Right lung (tissue), 5 donors: Measurements from ENCODE around the gene ITPK1. TPM values are rescaled to one million over a fixed set of nuclear protein-coding genes. Genes with fewer than 3 reads are reported as not detected.
"Not testable (repeated sequence)": the region's sequence is repeated elsewhere in the genome, so short reads cannot be mapped to it uniquely, and the experiment has no call there.

ENCODE experiments used
- DNase-seq, 2 donors: peaks; one replicate each; pipeline ENCODE4 v3.0.0-alpha.2; 2013
- polyA plus RNA-seq, 5 donors: library from polyadenylated mRNA; unstranded; fragments of 120-200 nt; gene quantifications; one replicate each; pipeline versions ENCODE4 v1.2.1 to v1.2.3, GENCODE V29; 2013; ENCODE audit warnings: inconsistent platforms in 1 of 5, low replicate concordance in 1 of 5; ENCODE audit not compliant: insufficient read length in 5 of 5, insufficient read depth in 1 of 5

The ITPK1 gene
- polyA plus RNA-seq, 5 donors, result 17.4 to 26.1 (median 19.9) TPM

DNA sequence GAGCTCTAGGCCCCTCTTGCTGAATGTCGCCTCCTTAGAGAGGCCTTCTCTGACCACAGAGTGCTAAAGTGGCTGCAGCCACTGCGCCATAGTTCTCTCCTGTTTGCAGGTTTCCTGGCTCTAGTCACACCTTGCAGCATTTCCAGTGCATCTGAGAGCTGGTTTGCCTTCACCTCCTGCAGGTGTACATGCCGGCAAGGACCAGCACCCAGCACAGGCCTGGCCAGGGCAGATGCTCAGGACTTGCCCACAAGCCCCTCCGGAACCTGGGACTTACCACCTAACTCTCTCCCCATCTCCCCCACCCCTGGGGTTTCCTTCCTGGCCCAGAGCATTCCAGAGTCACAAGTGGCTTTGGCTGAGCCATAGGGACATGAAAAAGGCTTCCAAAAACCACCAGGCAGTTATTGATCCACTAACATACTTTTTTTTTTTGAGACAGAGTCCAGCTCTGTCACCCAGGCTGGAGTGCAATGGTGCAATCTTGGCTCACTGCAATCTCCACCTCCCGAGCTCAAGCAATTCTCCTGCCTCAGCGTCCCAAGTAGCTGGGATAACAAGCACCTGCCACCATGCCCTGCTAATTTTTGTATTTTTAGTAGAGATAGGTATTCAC is 9.1 kb downstream of the ITPK1 start:
- DNase-seq, result no peak

DNA sequence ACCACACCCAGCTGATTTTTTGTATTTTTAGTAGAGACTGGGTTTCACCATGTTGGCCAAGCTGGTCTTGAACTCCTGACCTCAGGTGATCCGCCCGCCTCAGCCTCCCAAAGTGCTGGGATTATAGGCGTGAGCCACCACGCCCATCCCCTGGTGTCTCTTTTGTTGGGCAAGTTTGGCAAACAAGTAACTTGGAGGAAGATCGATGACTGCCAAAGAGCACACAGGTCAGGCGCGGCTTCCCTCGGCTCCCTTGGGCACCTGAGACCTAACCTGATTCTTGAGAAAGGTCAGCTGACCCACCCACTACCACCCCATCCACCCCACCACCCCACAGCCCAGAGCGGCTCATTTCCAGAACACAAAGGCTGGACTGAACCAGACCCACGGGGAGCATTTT is 9.9 kb downstream of the ITPK1 start:
- not testable (repeated sequence) for DNase-seq

- DNase-seq, result no peak
Measured at GRCh38 chr14:93105362-93105761, 10.4 kb downstream of the ITPK1 start.

- DNase-seq, result no peak
Measured at GRCh38 chr14:93104961-93105360, 10.8 kb downstream of the ITPK1 start.

- DNase-seq, result no peak
Measured at GRCh38 chr14:93103392-93104080, 12.2 kb downstream of the ITPK1 start.

GRCh38 chr14:93102141-93102540 is 13.6 kb downstream of the ITPK1 start:
- DNase-seq, result no peak

DNA sequence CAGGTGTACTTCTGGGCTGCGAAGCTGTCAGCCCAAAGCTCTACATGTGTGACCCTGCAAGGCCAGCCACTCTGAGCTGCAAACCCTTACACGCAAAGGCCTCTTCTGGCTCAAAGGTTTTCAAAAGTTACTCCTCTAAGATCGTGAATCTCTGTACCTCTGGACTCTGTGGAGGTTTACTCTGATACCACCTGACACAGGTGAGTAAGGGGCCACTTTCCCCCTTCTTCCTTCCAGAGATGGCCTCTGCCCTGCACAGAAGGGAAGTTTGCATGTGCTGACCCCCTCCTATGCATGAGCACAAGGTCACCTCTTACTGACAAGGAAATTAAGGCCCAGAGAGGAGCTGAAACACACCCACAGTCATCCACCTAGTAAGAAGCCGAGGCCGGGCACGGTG is 14.5 kb downstream of the ITPK1 start:
- DNase-seq, result no peak

DNA sequence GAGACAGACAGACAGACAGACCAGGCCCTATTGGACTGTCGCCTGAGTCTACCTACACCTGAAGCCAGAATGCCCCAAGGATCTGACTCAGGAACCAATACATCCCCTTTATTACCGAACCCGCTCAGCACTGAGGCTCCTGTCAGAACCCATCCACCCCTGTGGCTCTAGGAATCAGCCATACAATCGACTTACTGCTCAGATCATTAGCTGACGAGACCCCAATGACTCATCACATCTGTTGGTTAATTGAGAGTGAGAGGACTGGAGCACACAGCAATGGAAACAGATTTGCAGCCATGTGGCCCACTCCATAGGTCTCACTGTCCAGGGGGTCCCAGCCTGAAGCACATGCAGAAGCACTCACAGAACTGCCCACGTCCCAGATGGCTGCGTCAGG is 15.2 kb downstream of the ITPK1 start:
- DNase-seq, result no peak

DNA sequence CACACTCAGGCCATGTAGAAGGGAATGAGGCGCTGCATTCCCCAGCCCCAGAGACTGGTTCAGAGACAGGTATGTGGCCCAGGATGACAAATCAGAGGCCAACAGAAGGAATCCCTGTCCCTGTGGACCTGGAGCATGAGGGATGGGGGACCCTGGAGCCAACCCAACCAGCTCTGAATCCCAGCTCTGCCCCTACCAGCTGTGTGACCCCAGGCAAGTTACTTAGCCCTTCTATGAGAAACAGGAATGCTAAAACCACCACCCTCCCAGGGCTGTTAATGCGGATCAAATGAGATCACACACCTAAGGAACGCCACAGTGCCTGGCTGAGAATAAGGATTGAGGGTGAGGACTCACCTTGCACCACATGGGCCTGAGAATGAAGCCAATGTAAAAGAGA is 15.6 kb downstream of the ITPK1 start:
- DNase-seq, result no peak

- no peak for DNase-seq
Measured at GRCh38 chr14:93099643-93100042, 16.1 kb downstream of the ITPK1 start.

GRCh38 chr14:93099196-93099595 is 16.5 kb downstream of the ITPK1 start:
- DNase-seq, result no peak

- DNase-seq, result no peak
Measured at GRCh38 chr14:93096691-93097322, 18.9 kb downstream of the ITPK1 start.

DNA sequence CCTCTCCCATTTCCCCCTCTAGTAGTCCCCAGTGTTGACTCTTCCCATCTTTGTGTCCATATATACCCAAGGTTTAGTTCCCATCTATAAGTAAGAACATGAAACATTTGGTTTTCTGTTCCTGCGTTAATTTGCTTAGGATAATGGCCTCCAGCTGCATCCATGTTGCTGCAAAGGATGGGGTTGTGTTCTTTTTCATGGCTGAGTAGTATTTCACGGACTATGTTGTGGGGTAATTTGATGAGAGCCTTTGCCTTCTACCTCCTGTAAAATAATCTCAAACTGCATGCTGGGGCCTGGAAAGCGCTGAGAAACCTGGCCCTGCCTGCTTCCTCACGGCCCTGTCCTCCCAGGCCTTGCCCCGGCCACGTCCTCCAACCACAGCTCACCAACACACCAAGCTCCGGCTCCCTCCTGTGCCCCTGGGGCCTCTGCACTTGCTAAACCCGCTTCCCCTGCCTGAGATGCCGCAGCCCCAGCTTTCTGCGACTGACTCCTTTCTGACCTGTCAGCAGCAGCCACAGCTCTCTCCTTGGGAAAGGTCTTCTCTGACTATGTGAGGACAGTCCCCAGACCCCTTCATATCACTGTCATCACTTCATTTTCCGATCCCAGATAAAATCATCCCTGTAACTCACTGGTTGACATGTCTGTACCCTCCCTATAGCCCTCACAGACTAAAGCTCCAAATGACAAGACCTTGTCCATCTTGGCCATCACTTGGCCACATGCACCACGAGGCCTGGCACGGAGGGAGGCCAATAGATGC is 19.8 kb downstream of the ITPK1 start:
- DNase-seq, result no peak

DNA sequence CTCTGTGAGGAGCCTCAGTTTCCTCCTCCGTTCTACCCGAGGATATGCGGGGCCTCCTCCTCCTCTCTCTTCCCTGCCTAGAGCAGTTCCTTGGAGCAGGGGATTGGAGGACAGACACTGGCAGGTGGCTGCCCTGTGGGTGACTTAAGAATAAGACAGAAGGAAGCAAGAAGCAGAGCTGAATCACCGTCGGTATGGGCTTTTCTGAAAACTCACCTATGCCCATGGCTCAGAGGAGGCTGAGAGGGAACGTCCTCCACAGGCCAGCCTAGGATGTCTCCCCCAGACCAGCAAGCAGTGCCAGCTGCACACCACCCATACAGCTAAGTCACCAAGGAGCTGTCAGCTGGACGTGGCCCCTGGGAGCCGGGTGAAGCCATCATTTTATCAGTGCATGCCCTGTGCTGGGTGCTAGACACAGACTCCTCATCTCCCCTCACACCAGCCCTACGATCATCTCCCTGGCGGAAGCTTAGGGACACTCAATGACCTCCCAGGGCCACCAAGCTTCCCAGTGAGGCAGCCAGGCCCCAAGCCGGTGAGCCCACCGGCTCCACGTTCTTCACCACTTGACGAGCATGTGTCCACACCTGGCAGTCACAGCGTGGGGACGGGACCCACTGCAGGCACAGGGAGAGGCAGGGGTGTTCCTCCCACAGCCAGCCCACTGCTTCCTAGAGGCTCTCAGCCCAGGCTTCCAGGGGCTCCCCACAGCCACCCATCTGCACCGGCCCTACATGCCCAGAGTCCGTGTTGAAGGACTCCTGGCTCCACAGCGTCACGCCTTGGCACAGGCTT is 21.4 kb downstream of the ITPK1 start:
- no peak for DNase-seq

- DNase-seq, result no peak
Measured at GRCh38 chr14:93092606-93093556, 22.8 kb downstream of the ITPK1 start.

DNA sequence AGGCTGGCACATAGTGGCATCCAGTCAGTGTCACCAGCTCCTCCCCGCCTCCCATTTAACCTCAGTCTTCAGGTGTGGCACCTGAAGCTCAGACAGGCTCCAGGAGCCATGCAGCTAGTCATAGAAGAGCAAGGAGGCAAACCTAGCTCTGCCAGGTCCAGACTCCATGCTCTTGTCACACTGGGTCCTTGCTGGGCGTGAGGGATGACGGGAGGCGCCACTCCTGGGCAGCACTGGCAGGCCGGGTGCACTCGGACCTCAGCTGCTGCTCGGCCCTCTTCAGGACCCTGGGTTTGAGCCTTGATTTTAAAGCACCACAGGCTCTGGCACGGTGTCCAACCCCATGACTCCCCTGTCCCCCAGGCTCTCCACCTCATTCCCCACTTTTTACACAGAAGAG is 24.1 kb downstream of the ITPK1 start:
- no peak for DNase-seq

DNA sequence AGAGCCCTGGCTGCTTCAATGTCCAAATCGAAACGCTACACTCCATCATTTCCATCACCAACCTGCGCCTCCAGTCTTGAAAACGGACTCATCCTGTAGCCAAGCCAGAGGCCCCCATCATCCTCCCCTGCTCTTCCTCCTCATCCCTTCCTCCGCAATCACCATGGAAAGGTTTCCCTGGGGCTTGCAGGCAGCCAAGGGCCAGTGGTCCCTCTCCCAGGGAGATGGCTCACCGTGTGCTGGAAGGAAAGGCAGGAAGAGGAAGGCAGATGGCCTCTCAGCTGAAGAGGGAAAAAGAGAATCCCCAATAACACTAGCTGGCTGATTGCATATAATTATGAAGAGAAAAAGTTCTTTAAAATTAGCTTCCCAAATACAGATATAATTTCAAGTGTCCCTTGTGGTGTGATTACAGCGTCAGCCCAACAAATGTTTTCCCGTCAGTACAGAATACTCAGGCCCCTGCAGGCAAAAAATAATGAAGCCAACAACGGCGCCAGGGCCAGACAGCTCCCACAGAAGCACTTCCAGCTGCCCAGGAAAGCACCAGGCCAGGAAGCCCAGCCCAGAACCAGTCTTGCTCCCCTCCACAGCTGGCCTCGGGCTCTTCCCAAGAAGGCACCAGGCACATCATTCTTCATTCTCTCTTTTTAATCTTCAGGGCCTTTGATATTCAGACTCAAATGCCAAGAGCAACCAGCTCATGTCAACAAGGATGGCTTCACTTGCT is 24.7 kb downstream of the ITPK1 start:
- no peak for DNase-seq

DNA sequence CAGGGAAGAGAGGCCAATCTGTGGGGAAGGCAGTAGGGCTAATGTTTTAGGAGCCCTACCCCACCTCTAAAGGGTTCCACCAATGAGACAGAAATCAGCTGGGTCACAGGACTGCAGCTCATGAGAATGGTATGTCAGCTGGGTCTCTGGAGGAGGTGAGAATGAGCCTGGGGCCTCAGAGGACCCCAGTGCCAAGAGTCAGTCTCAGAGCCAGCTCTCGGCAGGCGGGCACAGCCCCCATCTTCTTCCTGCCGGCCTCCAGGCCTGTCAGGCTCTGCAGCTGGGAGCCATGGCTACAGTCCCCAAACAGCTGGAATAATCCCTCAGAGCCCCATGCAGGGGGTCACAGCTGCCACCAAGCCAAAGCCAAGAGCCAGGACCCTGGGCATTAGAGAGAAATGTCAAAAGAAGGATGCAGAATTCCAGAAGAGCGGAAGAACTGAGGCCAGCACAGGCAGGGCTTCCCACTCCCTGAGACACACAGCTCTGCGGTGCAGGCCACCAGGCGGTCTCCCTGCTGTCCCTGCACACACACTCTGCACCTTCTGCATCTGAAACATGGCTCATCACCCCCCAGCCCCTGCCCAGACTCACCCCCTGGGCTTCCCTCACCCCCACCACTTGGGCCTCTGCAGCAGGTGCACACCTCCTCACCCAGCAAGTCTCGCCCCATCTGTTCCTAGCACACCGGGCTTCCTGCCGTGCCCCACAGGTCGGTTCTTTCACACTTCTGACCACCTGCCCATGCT is 26.0 kb downstream of the ITPK1 start:
- no peak for DNase-seq

GRCh38 chr14:93086441-93087055 is 29.2 kb downstream of the ITPK1 start:
- DNase-seq, result no peak
